ENCODE results near the gene HPGD. TPM values are rescaled to one million over a fixed set of nuclear protein-coding genes. Genes with fewer than 3 reads are reported as not detected.

The HPGD gene
- total RNA-seq, 1 experiment from 2014 or later = 91.5 TPM

DNA sequence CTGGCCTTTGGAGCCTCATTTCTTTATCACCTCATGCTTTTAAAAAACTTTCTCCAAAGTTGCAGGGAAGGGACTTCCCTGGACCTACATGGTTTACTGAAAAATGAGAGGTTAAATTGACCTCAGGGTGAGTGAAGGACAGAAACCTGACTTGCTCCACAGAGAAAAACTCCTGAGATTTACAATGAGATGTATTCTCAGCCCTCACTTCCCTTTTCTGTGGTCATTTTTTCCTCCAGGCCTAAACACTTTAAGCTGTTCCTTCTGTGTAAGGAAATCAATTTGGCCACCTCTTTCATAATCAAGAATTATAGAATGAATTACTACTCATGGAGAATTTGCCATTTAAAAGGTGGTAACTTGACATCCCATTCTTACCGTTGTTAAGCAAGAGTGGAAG is 77.9 kb downstream of the HPGD start:
- H3K27me3 Mint-ChIP-seq (ENCODE audit: insufficient read depth, unreplicated experiment) = no peaks in the 10 kb centered on the region
- H3K27me3 ChIP-seq (replicated peaks; ENCODE audit: control insufficient read depth, insufficient read depth, low read length) = no peaks in the 10 kb centered on the region
- peaks cover 13% of the 10 kb centered on the region; the same call in 1 of the 2 replicates for H3K9me3 ChIP-seq
- no peaks in the 10 kb centered on the region for H3K4me1 Mint-ChIP-seq (ENCODE audit: low read depth, unreplicated experiment)
- peaks cover 16% of the 10 kb centered on the region for H3K4me1 ChIP-seq
- BruUV-seq (replicated peaks) = no TSS peak
- H3K9me3 Mint-ChIP-seq (ENCODE audit: unreplicated experiment) = peaks cover 12% of the 10 kb centered on the region
- POLR2A ChIA-PET = no interaction called here
- CTCF ChIA-PET = no interaction called here
- H3K36me3 ChIP-seq (ENCODE audit: control insufficient read depth, insufficient read depth, low read length) = no peaks in the 10 kb centered on the region; the same call in 1 of the 2 replicates
- no peak overlapping the region for H3K4me3 Mint-ChIP-seq (ENCODE audit: unreplicated experiment)
- H3K36me3 Mint-ChIP-seq (ENCODE audit: insufficient read depth, unreplicated experiment) = peaks cover 7% of the 10 kb centered on the region
- no peak overlapping the region for H3K27ac Mint-ChIP-seq (ENCODE audit: unreplicated experiment)
- intact Hi-C loops (cut with micrococcal nuclease; ENCODE audit: unreplicated experiment) = no loop called here
- TF ChIP-seq, protein P1, sequence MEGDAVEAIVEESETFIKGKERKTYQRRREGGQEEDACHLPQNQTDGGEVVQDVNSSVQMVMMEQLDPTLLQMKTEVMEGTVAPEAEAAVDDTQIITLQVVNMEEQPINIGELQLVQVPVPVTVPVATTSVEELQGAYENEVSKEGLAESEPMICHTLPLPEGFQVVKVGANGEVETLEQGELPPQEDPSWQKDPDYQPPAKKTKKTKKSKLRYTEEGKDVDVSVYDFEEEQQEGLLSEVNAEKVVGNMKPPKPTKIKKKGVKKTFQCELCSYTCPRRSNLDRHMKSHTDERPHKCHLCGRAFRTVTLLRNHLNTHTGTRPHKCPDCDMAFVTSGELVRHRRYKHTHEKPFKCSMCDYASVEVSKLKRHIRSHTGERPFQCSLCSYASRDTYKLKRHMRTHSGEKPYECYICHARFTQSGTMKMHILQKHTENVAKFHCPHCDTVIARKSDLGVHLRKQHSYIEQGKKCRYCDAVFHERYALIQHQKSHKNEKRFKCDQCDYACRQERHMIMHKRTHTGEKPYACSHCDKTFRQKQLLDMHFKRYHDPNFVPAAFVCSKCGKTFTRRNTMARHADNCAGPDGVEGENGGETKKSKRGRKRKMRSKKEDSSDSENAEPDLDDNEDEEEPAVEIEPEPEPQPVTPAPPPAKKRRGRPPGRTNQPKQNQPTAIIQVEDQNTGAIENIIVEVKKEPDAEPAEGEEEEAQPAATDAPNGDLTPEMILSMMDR (IDR thresholded peaks at IDR 0.05; ENCODE audit: insufficient read depth in 1 of 2, low read depth in 1 of 2, low read length in 1 of 2, severe bottlenecking in 1 of 2, unreplicated experiment in 1 of 2) = no peak
- DNase-seq = no peak
- H3K4me3 ChIP-seq (ENCODE audit: low read depth, low read length) = no peak overlapping the region

Other genes with a start within 250 kb of the HPGD start
- gene FBXO8, start 238.8 kb downstream of the HPGD start, total RNA-seq (2022) = 13.5 and 15.0 TPM in 2 replicates
- 18.5 and 20.0 TPM in 2 replicates for gene CEP44, start 238.6 kb downstream of the HPGD start, total RNA-seq (2022)